Testis (tissue), 2 donors: ENCODE data around the gene CPXM1.

Source experiments
- POLR2A ChIP-seq: fragments of 450-650 bp; IDR thresholded peaks from one replicate; pipeline ENCODE4 v1.6.1; 2017; ENCODE audit warnings: antibody characterized with exemption, mild to moderate bottlenecking, moderate library complexity
- TF ChIP-seq, protein P1 (sequence below), 3 experiments: fragments of 450-650 bp in 2 of 3; fragments of 200-600 bp in 1 of 3; sonication (generic) in 1 of 3; IDR thresholded peaks; one replicate each; pipeline ENCODE4 v1.5.1; 2016 to 2019; ENCODE audit warnings: antibody characterized with exemption in 3 of 3, mild to moderate bottlenecking in 2 of 3, moderate library complexity in 1 of 3

DNA sequence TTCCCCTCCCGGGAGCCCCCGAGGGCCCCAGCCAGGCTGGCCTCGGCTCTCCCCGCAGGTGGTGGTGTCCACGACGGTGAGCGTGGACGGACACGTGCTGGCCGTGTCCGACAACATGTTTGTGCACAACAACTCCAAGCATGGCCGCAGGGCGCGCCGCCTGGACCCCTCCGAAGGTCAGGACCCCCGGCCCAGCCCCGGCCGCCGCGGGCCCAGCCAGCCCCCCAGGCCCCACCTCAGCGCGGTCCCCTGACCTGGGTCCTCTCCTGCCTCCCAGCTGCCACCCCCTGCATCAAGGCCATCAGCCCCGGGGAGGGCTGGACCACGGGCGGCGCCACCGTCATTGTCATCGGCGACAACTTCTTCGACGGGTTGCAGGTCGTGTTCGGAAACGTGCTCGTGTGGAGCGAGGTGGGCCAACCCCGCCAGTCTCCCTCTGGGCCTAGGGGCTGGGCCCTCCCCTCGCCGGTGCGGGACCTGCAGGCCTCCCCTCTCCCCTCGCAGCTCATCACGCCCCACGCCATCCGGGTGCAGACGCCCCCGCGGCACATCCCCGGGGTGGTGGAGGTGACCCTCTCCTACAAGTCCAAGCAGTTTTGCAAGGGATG lies 51.0 kb downstream of the CPXM1 start:
- TF ChIP-seq POLR2A: no peak
- TF ChIP-seq, protein P1, sequence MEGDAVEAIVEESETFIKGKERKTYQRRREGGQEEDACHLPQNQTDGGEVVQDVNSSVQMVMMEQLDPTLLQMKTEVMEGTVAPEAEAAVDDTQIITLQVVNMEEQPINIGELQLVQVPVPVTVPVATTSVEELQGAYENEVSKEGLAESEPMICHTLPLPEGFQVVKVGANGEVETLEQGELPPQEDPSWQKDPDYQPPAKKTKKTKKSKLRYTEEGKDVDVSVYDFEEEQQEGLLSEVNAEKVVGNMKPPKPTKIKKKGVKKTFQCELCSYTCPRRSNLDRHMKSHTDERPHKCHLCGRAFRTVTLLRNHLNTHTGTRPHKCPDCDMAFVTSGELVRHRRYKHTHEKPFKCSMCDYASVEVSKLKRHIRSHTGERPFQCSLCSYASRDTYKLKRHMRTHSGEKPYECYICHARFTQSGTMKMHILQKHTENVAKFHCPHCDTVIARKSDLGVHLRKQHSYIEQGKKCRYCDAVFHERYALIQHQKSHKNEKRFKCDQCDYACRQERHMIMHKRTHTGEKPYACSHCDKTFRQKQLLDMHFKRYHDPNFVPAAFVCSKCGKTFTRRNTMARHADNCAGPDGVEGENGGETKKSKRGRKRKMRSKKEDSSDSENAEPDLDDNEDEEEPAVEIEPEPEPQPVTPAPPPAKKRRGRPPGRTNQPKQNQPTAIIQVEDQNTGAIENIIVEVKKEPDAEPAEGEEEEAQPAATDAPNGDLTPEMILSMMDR (IDR thresholded peaks at IDR 0.05): no peak
